Measurements from ENCODE around the gene MIER2.
"Not testable (repeated sequence)": the region's sequence is repeated elsewhere in the genome, so short reads cannot be mapped to it uniquely, and the experiment has no call there.

DNA sequence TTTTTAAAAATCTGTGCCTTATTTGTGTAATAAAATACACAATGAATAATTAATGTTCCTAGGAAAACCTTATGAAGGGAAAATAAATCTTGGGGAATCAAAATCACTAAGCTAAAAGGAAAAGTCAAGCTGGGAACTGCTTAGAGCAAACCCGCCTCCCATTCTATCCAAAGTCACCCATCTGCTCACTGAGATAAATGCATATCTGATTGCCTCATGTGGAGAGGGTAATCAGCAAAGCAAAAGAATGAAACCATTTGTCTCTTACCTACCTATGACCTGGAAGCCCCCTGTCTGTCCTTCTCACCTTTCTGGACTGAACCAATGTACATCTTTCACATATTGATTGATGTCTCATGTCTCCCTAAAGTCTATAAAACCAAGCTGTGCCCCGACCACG, 87.8 kb downstream of the MIER2 start:
- not testable (repeated sequence) for TF ChIP-seq ZC3H10 (CRISPR knock-in tag; IDR thresholded peaks at IDR 0.05); TOX (CRISPR knock-in tag; IDR thresholded peaks at IDR 0.05; ENCODE audit: borderline replicate concordance); ARNTL (CRISPR knock-in tag; IDR thresholded peaks at IDR 0.05; ENCODE audit: borderline replicate concordance, low read depth); ESRRG (CRISPR knock-in tag; IDR thresholded peaks at IDR 0.05); PPARA (CRISPR knock-in tag; IDR thresholded peaks at IDR 0.05; ENCODE audit: borderline replicate concordance); TCF4 (CRISPR knock-in tag; IDR thresholded peaks at IDR 0.05; ENCODE audit: borderline replicate concordance); SNAI2 (CRISPR knock-in tag; IDR thresholded peaks at IDR 0.05); GLIS3 (CRISPR knock-in tag; IDR thresholded peaks at IDR 0.05); ZFP3 (CRISPR knock-in tag; IDR thresholded peaks at IDR 0.05); RARB (CRISPR knock-in tag; IDR thresholded peaks at IDR 0.05)
- TF ChIP-seq, protein P1, sequence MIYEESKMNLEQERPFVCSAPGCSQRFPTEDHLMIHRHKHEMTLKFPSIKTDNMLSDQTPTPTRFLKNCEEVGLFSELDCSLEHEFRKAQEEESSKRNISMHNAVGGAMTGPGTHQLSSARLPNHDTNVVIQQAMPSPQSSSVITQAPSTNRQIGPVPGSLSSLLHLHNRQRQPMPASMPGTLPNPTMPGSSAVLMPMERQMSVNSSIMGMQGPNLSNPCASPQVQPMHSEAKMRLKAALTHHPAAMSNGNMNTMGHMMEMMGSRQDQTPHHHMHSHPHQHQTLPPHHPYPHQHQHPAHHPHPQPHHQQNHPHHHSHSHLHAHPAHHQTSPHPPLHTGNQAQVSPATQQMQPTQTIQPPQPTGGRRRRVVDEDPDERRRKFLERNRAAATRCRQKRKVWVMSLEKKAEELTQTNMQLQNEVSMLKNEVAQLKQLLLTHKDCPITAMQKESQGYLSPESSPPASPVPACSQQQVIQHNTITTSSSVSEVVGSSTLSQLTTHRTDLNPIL (CRISPR knock-in tag; IDR thresholded peaks at IDR 0.05; ENCODE audit: low read depth) = not testable (repeated sequence)
